Stimulated activated CD8-positive, alpha-beta memory T cell treated with anti-CD3 and anti-CD28 coated beads, Interleukin-12 subunit alpha, Interleukin-12 subunit beta, amount 100 ng/mL, for 24 hours (primary cell): ENCODE measurements around the gene CDH18.

ENCODE experiments used
- DNase-seq: peaks from one replicate; pipeline ENCODE4 v3.0.0-alpha.2; 2020; ENCODE audit errors: extremely low read depth

The CDH18 gene

GRCh38 chr5:19733612-19734495 lies 254.1 kb downstream of the CDH18 start:
- no peak for DNase-seq

- DNase-seq = no peak
These were observed 259.4 kb downstream of the CDH18 start for GRCh38 chr5:19728571-19728970.

GRCh38 chr5:19719109-19719508 lies 268.9 kb downstream of the CDH18 start:
- DNase-seq = no peak

DNA sequence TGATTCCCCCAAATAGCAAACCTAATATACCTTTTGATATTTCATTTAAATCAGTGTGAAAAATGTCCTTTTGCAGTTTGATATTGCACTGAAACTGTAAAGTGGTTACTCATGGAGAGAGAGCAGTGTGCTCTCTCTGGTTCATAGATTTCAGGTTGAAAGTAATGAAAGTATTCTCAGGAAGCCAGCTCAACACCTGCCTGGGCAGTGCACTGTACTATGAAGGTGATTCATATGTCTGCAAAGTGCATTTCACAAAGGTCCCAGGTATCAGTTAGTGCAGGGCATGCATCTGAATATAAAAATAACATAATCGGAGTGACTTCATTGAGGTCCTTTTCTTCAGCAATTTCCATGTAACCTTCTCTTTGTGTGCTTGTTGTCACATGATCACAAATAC lies 274.3 kb downstream of the CDH18 start:
- DNase-seq = no peak

DNA sequence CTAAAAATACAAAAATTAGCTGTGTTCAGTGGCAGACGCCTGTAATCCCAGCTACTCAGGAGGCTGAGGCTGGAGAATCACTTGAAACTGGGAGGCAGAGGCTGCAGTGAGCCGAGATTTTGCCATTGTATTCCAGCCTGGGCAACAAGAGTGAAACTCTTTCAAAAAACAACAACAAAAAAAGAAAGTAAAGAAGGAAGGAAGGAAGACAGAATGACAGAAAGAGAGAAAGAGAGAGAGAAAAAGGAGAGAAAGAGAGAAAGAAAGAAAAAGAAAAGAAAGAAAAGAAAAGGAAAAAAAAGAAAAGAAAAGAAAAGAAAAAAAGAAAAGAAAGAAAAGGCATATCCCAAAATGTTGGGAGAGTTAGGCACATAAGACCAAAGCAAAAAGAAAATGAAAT lies 278.6 kb downstream of the CDH18 start:
- no peak for DNase-seq

DNA sequence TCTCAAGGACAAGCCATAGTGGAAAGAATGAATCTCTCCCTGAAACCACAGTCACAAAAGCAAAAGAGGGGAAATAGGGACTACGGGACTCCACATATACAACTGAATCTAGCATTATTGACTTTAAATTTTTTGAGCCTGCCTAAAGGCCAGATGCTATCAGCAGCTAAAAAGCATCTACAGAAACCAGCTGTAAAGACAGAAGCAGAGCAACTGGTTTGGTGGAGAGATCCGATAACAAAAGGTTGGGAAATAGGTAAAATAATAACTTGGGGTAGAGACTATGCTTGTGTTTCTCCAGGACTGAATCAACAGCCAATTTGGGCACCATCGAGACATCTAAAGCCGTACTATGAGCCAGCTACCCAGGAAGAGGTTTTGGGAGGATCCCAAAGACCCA lies 281.2 kb downstream of the CDH18 start:
- DNase-seq = no peak

DNA sequence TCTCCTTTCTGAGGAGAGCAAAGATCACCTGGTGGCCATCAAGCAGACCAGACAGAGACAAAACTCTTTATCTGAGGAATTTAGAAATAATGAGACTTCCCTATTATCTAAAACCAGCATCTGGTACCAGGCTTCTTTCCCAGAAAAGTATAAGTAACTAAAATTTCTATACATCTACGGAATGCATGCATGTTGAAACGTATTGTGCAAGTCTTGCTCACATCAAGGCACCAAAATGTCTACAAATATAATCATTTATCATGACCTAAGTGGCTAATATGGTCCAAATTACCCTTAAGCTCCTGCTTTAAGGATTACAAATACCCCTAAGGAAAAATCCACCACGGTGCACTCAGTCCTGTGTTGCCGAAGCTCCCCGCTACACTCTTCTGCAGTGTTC lies 286.3 kb downstream of the CDH18 start:
- no peak for DNase-seq

DNA sequence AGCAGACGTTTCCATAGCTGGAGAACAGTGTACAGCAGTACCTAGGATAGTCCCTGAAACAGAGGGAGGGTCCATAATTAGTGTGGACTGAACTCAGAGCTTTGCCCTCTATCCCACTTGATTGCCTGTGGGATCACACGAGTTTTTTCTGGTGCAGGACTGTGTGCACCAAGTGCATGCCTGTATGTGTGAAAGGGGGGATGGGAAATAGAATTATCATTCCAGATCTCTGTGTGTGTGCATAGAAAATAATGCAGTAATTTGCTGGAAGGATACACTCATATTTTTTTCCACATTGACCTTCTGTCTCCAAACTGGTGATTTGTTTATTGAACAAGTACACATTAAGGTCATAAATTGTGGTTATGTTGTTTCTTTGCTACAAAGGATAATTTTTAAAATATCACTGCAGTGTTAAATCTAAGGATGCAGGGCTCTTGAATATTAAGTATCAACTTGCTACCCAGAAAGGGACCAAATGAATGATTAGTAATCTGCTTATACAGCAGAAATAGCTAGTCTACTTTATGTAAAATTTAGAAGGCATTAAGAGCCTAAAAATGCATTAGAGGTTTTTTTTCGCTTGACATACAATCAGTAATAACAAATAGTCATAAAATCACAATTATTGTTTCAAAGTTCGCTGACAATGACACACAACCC lies 292.9 kb downstream of the CDH18 start:
- DNase-seq = no peak

GRCh38 chr5:19690978-19691377 lies 297.0 kb downstream of the CDH18 start:
- no peak for DNase-seq

DNA sequence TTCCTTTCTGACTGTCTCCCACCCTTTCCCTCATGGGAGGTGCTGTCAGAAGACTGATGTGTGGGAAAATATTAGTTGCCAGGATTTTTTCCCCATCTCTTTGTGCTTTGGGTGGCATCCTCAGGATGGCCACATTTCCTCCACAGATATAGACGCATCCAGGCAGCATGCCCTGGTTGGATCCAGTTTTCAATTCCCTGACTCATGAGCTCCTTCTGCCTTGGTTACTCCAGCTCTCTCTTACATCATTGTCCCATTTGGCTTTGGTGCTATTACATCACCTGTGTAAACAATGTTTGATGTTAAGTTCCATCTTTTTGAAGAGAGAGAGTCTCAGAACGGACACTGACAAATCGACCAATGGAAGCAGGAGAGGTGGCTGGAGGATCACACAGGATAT lies 302.5 kb downstream of the CDH18 start:
- no peak for DNase-seq

- no peak for DNase-seq
These were observed 311.1 kb downstream of the CDH18 start for GRCh38 chr5:19676895-19677294.

DNA sequence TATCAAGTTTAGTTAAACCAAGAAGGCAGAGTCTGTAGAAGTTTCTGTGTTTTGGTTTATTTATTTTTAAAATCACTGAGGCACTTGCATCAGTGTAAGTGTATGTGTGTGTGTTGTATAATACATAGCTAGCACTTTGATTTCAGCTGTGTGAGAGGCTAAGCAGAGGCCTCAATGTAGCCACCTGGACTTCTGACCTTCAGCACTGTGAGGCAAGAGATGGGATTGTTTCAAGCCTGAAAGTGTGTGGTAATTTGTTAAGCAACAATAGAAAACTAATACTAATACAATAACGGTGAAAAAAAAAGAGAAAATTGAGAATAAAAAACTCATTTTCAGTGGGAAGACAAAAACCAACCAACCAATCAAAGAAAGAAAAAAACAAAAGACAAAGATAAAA lies 327.3 kb downstream of the CDH18 start:
- DNase-seq = no peak

DNA sequence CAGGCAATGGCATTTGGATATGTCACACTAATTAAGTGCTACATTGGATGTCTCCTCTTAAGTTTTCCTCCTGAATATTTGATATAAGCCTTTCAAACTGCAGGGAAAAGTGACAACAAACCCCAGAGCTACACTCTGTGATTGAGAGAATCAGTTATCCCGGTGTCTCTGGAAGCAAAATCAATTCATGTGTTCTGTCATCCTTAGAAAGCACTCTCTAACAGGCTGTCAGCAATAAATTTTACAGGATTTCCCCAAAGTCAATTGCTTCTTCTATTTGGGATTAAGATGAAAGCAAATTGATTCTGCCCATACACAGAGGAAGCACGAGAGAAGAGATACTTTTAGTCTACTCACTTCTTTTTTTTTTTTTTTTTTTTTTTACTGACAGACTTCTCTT lies 332.4 kb downstream of the CDH18 start:
- DNase-seq = no peak

GRCh38 chr5:19638461-19638860 lies 349.5 kb downstream of the CDH18 start:
- DNase-seq = no peak

DNA sequence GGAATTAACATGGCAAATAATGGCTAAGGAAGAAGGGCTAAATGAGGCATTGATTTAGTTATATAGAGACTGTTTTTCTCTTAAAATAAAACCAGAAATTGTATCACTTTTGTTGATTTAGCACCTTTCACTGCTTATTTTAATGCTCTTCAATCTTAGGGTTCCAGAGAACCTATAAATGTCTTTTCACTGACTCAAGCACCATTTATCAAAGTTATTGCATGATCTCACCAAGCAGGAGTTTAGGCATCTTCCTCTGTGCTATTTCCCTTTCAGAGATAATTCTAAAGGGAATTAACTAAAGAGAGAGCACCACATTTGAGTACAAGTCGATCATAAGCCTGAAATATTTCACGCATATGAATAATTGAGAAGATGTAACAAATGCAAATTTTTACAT lies 357.1 kb downstream of the CDH18 start:
- no peak for DNase-seq

DNA sequence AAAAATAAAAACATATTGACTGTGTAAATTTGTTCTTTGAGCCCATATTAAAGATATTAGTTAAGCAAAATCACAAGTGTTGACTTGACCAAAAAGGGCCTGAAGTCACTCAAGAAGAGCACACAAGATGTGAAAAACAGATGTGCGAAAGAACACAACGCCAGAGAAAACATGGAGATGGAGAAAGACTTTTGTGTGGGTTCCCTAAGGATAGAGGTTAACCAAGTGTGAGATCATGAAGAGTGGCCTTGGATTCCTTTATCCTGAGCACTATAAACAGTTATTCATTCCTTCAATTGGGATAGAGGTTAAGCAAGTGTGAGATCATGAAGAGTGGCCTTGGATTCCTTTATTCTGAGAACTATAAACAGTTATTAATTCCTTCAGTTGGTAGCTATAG lies 361.8 kb downstream of the CDH18 start:
- DNase-seq = no peak

GRCh38 chr5:19625562-19625961 lies 362.4 kb downstream of the CDH18 start:
- no peak for DNase-seq

DNA sequence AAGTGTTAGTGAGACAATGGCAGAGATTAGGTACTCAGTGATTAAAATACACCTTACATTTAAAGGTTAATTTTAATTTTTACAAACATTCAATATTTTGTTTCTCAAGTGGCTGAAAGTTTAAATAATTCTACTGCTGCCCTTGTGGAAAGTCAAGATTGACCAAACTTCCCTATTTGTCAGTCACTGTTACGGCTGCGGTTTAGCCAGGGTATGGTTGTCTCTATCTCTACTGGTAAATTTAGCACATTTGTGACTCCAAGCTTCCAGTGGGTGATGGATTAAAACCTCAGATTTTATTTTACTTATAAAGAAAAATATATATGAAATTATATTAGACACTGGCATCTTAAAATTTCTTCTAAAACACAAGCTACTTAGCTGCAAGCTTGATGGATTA lies 368.4 kb downstream of the CDH18 start:
- no peak for DNase-seq

GRCh38 chr5:19616701-19617215 lies 371.2 kb downstream of the CDH18 start:
- DNase-seq = no peak

DNA sequence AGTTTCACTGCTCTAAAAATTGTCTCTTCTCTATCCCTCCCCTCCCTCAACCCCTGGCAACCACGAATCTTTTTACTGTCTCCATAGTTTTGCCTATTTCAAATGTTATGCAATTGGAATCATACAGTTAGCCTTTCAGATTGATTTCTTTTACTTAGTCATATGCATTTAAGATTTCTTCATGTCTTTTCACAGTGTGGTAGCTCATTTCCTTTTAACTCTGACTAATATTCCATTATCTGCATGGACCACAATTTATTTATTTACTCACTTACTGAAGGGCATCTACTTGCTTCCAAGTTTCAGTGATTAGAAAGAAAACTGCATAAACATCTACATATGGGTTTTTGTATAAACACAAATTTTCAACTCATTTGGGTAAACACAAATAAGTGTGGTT lies 372.3 kb downstream of the CDH18 start:
- DNase-seq = no peak

GRCh38 chr5:19615071-19615470 lies 372.9 kb downstream of the CDH18 start:
- no peak for DNase-seq

- DNase-seq = no peak
These were observed 379.5 kb downstream of the CDH18 start for GRCh38 chr5:19608444-19609002.

DNA sequence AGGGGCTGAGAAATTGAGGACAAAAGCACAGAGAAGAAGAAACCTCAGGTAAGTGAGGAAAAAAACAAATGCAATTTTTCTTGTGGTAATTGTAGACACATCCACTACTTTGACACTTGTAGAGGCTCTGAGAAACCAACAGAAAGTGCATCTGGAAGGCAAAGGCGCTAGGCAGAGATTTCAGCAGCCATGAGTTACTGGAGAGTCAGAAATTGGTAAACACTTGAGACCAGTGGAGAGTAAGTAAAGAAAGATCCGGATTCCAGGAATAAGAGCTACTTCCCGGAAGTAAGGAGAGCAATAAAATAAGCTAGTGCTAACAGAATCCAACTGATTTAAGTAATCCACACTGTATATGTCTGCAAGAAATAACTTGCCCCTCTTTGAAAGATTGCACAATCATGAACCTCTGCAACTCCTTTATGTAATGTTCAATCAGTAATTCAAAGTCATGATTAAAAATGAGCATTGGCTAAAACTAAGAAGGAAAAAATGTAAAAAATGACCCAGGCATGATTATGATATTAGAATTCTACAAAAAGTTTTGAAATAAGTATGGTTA lies 382.1 kb downstream of the CDH18 start:
- no peak for DNase-seq
